Activated CD4-positive, alpha-beta T cell treated with anti-CD3 and anti-CD28 coated beads, Interleukin-2, amount 50 U/mL, for 48 hours (primary cell): Measurements from ENCODE around the gene CCDC27.
"Not testable (repeated sequence)": the region's sequence is repeated elsewhere in the genome, so short reads cannot be mapped to it uniquely, and the experiment has no call there.

Source experiments
- DNase-seq, 2 experiments: peaks; one replicate each; pipeline ENCODE4 v3.0.0-alpha.2; 2020

CCDC27 gene

GRCh38 chr1:3800795-3801194 lies 48.5 kb downstream of the CCDC27 start:
- DNase-seq: peak; percentile 16 to 21

DNA sequence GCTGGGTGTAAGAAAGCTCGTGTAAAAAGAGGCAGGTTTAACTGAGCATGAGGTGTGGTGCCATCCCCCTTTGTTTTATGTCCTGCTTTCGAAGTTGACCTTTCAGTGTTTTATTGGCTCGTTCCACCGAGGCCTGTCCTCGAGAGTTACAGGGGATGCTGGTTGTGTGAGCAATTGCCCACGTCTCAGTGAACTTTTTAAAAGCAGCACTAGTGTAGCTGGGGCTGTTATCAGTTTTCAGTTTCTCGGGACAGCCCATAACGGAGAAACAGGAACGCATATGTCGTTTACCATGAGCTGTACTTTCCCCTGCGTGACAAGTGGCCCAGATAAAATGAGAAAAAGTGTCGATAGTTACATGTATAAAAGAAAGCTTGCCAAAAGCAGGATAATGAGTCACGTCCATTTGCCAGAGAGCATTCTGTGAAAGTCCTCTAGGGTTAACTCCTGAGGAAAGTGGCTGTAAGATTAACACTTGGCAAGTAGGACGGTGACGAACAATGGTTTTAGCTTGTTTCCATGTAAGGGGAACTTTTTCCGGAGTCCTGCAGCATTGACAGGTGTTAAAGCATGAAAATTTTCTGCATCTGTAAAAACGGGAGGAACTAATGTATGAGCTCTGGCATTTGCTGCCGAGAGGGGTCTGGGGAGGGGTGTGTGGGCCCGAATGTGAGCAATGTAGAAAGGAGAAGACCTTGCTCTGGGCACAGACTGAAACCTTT lies 51.8 kb downstream of the CCDC27 start:
- no peak for DNase-seq

- DNase-seq: not testable (repeated sequence)
These were observed 52.3 kb downstream of the CCDC27 start for GRCh38 chr1:3804627-3804944.

- no peak for DNase-seq
These were observed 52.8 kb downstream of the CCDC27 start for GRCh38 chr1:3805038-3805437.

- no peak for DNase-seq
These were observed 55.5 kb downstream of the CCDC27 start for GRCh38 chr1:3807769-3808168.

- DNase-seq: no peak
These were observed 57.4 kb downstream of the CCDC27 start for GRCh38 chr1:3809680-3810079.

GRCh38 chr1:3810149-3810761 lies 58.0 kb downstream of the CCDC27 start:
- DNase-seq: not testable (repeated sequence)

DNA sequence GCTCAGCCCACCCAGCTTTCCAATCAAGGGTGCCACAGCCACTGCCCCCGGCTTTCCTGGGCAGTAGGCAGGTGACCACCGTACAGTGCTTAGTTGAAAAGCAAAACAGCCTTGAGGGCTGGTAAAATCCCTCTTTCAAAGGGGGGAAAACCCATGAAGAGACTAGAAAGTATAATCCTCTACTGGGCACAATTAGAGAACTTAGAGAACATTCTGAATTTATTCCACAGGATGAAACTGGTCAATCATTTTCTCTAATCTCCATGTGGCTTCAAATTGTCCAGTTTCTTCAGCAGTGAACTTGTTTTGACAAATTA lies 59.3 kb downstream of the CCDC27 start:
- no peak for DNase-seq

GRCh38 chr1:3814065-3814464 lies 61.8 kb downstream of the CCDC27 start:
- DNase-seq: no peak

DNA sequence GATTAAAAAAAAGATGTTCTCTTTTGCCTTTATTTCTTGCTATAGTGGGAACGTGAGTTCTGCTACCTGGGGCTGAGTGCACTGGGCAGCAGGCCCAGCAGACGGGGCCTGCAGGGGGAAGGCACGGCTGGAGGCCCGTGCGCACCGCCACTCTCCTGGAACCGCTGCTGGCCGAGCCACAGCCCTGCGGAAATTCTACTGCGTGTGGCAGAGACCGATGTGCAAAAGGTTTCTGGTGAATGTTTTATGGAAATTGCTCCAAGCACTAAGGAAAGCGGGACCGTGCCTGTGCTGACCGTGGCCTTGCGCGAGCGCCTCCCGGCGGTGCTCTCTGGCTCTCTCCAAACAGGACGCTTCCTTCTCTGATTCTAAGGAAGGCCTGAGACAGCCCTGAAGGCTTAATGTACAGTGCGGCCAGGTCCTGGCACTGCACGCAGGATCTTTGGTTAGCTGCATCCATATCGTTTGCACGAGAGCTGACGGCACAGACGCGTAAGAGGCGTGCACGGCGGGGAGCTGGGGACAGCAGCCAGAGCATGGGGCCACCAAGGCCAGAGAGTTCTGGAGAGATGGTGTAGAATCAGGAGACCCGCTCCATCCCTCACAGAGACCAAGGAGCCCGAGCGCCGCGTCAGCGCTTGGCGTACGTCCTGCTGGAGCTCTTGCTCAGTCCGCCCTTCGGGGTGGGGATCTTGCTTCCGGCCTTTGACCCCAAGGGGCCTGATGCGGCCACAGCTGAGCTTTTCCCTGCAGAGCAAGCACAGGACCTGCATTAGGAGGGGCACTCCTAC lies 62.7 kb downstream of the CCDC27 start:
- DNase-seq: no peak

DNA sequence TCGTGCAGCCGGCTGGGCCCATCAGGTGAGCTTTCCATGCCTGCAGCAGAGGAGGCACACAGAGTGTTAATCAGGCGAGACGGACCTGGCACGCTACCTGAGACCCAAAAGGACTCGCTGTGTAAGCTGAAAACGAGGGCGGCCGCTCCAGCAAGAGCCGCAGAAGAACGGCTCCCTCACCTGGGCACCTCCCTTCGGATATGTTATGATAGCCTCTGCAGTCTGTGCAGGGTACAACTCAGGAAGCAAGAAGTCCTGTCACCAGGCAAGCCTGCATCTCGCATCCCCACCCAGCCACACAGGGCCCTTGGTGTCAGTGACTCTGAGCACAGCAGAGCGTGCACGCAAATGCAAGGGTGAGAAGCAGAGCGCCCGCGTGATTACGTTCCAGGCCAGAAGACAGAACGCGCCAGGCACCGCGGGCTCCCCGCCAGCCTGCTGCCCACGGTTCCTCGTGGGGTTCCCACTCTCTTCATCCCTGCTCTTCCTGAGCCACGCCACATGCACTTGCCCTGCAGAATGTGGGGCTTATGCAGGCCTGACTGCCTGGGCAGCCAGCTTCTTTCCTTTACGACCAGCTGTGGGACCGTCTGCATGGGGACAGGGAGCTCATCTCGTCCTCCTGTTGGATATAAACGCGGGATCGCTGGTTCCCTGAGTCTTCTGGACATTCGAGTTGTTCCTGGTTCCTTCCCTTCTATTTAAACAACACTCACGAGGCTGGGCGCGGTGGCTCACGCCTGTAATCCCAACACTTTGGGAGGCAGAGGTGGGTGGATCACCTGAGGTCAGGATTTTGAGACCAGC lies 64.3 kb downstream of the CCDC27 start:
- no peak for DNase-seq

- DNase-seq: no peak
These were observed 65.0 kb downstream of the CCDC27 start for GRCh38 chr1:3817138-3817740.

DNA sequence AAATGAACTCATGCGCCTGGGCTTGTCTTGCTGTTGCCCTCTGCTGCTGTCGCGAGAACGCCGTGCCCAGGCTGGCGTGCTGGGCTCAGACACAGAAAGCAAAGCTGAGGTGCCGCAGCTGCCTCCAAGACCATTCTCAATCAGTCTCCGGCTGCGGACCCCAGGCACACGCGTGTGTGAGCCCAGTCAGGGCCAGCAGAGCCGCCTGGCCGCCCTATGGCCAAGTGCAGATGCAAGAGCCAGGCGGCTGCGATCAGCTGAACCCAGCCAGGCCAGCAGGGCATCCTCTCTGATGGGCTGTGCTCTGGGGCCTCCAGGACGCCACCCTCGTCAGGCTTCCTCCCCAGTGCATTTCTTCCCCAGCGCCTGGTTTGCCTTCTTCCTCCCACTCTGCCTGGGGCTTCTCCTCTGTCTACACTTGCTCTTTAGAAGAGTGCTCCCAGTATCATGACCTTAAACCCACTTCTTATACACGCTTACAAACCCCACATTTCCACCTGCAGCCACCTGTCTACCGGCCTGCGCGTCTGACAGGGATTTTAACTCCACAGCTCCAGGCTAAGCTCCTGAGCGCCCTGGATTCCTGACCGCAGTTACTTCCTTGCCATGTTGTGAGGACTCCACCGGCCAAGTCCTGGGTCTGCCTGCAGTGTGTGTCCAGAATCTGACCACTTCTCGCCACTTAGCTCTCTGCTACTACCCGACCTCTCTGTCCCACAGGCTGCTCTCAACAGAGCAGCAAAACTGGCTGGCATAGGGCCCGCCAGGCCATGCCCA lies 65.8 kb downstream of the CCDC27 start:
- DNase-seq: no peak

DNA sequence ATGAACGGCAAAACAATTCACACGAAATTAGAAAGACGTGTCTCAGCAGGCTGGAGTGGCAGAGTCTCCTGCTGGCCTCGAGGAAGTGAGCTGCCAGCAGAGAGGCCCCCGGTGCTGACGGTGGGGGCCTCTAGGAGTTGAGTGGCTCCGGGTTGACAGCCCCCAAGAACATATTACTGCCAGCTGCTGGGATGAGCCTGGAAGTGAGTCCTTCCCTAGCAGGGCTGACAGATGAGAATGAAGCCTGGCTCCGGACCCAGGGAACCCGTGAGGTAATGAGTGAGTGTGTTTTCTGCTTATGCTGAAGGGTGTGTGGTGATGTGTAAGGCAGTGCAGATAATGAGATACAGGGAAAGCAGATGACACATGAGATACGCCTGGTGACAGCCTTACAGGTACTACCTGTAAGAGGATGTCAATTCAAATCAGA lies 67.5 kb downstream of the CCDC27 start:
- no peak for DNase-seq

- no peak for DNase-seq
These were observed 68.1 kb downstream of the CCDC27 start for GRCh38 chr1:3820316-3820715.

- no peak for DNase-seq
These were observed 68.8 kb downstream of the CCDC27 start for GRCh38 chr1:3821004-3821403.
